ENCODE data around the gene CRTC3.

The CRTC3 gene

GRCh38 chr15:90529371-90530249 lies at the start of gene CRTC3:
CRTC3 (plus strand) TSS chr15:90529923; CDS start chr15:90530072, 149 bp downstream.
- Histone ChIP-seq H3K4me3 (ENCODE audit: low read depth, low read length) (peak within 1 kb of the TSS; percentile 69), H3K36me3 (ENCODE audit: control insufficient read depth, insufficient read depth, low read length) (no peaks in the 10 kb centered on the region), H3K9ac (ENCODE audit: low read depth, low read length) (no peak within 1 kb of the TSS), H3K4me1 (ENCODE audit: control insufficient read depth, insufficient read depth, low read length) (peaks cover 4% of the 10 kb centered on the region; the same call in 1 of the 2 replicates), H3K9me3 (ENCODE audit: control insufficient read depth, insufficient read depth, low read length) (no peaks in the 10 kb centered on the region), H3K27me3 (ENCODE audit: control insufficient read depth, insufficient read depth, low read length) (peaks cover 42% of the 10 kb centered on the region), H3K27ac (ENCODE audit: low read depth, low read length) (no peak within 1 kb of the TSS)

GRCh38 chr15:90481023-90481422 lies 48.7 kb upstream of the CRTC3 start:
- Histone ChIP-seq H3K27ac (ENCODE audit: low read depth, low read length) (no peak overlapping the region), H3K4me1 (ENCODE audit: control insufficient read depth, insufficient read depth, low read length) (no peaks in the 10 kb centered on the region)

GRCh38 chr15:90482124-90483011 lies 47.4 kb upstream of the CRTC3 start:
- Histone ChIP-seq H3K36me3 (ENCODE audit: control insufficient read depth, insufficient read depth, low read length) (peaks cover 78% of the 10 kb centered on the region), H3K27ac (ENCODE audit: low read depth, low read length) (no peak overlapping the region), H3K9me3 (ENCODE audit: control insufficient read depth, insufficient read depth, low read length) (no peaks in the 10 kb centered on the region), H3K4me3 (ENCODE audit: low read depth, low read length) (no peak overlapping the region), H3K27me3 (ENCODE audit: control insufficient read depth, insufficient read depth, low read length) (no peaks in the 10 kb centered on the region), H3K9ac (ENCODE audit: low read depth, low read length) (no peak overlapping the region), H3K4me1 (ENCODE audit: control insufficient read depth, insufficient read depth, low read length) (no peaks in the 10 kb centered on the region)

More at GRCh38 chr15:90481023-90481422, 48.7 kb upstream of the CRTC3 start:
- Histone ChIP-seq H3K9ac (ENCODE audit: low read depth, low read length) (no peak overlapping the region), H3K36me3 (ENCODE audit: control insufficient read depth, insufficient read depth, low read length) (peaks cover 78% of the 10 kb centered on the region), H3K27me3 (ENCODE audit: control insufficient read depth, insufficient read depth, low read length) (no peaks in the 10 kb centered on the region), H3K4me3 (ENCODE audit: low read depth, low read length) (no peak overlapping the region), H3K9me3 (ENCODE audit: control insufficient read depth, insufficient read depth, low read length) (no peaks in the 10 kb centered on the region)

GRCh38 chr15:90483012-90483307 lies 46.8 kb upstream of the CRTC3 start:
- Histone ChIP-seq H3K9me3 (ENCODE audit: control insufficient read depth, insufficient read depth, low read length) (no peaks in the 10 kb centered on the region), H3K9ac (ENCODE audit: low read depth, low read length) (no peak overlapping the region), H3K27me3 (ENCODE audit: control insufficient read depth, insufficient read depth, low read length) (no peaks in the 10 kb centered on the region), H3K27ac (ENCODE audit: low read depth, low read length) (no peak overlapping the region), H3K4me1 (ENCODE audit: control insufficient read depth, insufficient read depth, low read length) (no peaks in the 10 kb centered on the region), H3K36me3 (ENCODE audit: control insufficient read depth, insufficient read depth, low read length) (peaks cover 78% of the 10 kb centered on the region), H3K4me3 (ENCODE audit: low read depth, low read length) (no peak overlapping the region)

- peaks cover 78% of the 10 kb centered on the region for H3K36me3 ChIP-seq (ENCODE audit: control insufficient read depth, insufficient read depth, low read length)
- H3K27me3 ChIP-seq (ENCODE audit: control insufficient read depth, insufficient read depth, low read length): no peaks in the 10 kb centered on the region
- no peak overlapping the region for H3K9ac ChIP-seq (ENCODE audit: low read depth, low read length)
- H3K4me1 ChIP-seq (ENCODE audit: control insufficient read depth, insufficient read depth, low read length): no peaks in the 10 kb centered on the region
- H3K4me3 ChIP-seq (ENCODE audit: low read depth, low read length): no peak overlapping the region
- H3K27ac ChIP-seq (ENCODE audit: low read depth, low read length): no peak overlapping the region
- H3K9me3 ChIP-seq (ENCODE audit: control insufficient read depth, insufficient read depth, low read length): no peaks in the 10 kb centered on the region
These were observed 46.1 kb upstream of the CRTC3 start for GRCh38 chr15:90483637-90484036.

- no peaks in the 10 kb centered on the region for H3K9me3 ChIP-seq (ENCODE audit: control insufficient read depth, insufficient read depth, low read length)
- no peak overlapping the region for H3K27ac ChIP-seq (ENCODE audit: low read depth, low read length)
- no peak overlapping the region for H3K4me3 ChIP-seq (ENCODE audit: low read depth, low read length)
- no peaks in the 10 kb centered on the region for H3K4me1 ChIP-seq (ENCODE audit: control insufficient read depth, insufficient read depth, low read length)
- no peak overlapping the region for H3K9ac ChIP-seq (ENCODE audit: low read depth, low read length)
- no peaks in the 10 kb centered on the region for H3K27me3 ChIP-seq (ENCODE audit: control insufficient read depth, insufficient read depth, low read length)
- H3K36me3 ChIP-seq (ENCODE audit: control insufficient read depth, insufficient read depth, low read length): peaks cover 93% of the 10 kb centered on the region
These were observed 42.5 kb upstream of the CRTC3 start for GRCh38 chr15:90487186-90487585.

GRCh38 chr15:90489514-90489913 lies 40.2 kb upstream of the CRTC3 start:
- no peak overlapping the region for H3K9ac ChIP-seq (ENCODE audit: low read depth, low read length)
- no peaks in the 10 kb centered on the region for H3K27me3 ChIP-seq (ENCODE audit: control insufficient read depth, insufficient read depth, low read length)
- peaks cover 94% of the 10 kb centered on the region for H3K36me3 ChIP-seq (ENCODE audit: control insufficient read depth, insufficient read depth, low read length)
- no peaks in the 10 kb centered on the region for H3K9me3 ChIP-seq (ENCODE audit: control insufficient read depth, insufficient read depth, low read length)
- H3K27ac ChIP-seq (ENCODE audit: low read depth, low read length): no peak overlapping the region
- H3K4me1 ChIP-seq (ENCODE audit: control insufficient read depth, insufficient read depth, low read length): no peaks in the 10 kb centered on the region
- H3K4me3 ChIP-seq (ENCODE audit: low read depth, low read length): no peak overlapping the region

- Histone ChIP-seq H3K27ac (ENCODE audit: low read depth, low read length) (no peak overlapping the region), H3K9ac (ENCODE audit: low read depth, low read length) (no peak overlapping the region), H3K36me3 (ENCODE audit: control insufficient read depth, insufficient read depth, low read length) (peaks cover 94% of the 10 kb centered on the region)
These were observed 39.8 kb upstream of the CRTC3 start for GRCh38 chr15:90489944-90490343.

GRCh38 chr15:90493647-90494046 lies 36.1 kb upstream of the CRTC3 start:
- Histone ChIP-seq H3K36me3 (ENCODE audit: control insufficient read depth, insufficient read depth, low read length) (peaks cover 89% of the 10 kb centered on the region), H3K4me1 (ENCODE audit: control insufficient read depth, insufficient read depth, low read length) (no peaks in the 10 kb centered on the region), H3K27ac (ENCODE audit: low read depth, low read length) (no peak overlapping the region)

More at GRCh38 chr15:90489944-90490343, 39.8 kb upstream of the CRTC3 start:
- Histone ChIP-seq H3K27me3 (ENCODE audit: control insufficient read depth, insufficient read depth, low read length) (no peaks in the 10 kb centered on the region), H3K4me3 (ENCODE audit: low read depth, low read length) (no peak overlapping the region), H3K9me3 (ENCODE audit: control insufficient read depth, insufficient read depth, low read length) (no peaks in the 10 kb centered on the region), H3K4me1 (ENCODE audit: control insufficient read depth, insufficient read depth, low read length) (no peaks in the 10 kb centered on the region)

GRCh38 chr15:90495067-90495466 lies 34.7 kb upstream of the CRTC3 start:
- Histone ChIP-seq H3K27me3 (ENCODE audit: control insufficient read depth, insufficient read depth, low read length) (no peaks in the 10 kb centered on the region), H3K4me3 (ENCODE audit: low read depth, low read length) (no peak overlapping the region), H3K9ac (ENCODE audit: low read depth, low read length) (no peak overlapping the region), H3K27ac (ENCODE audit: low read depth, low read length) (no peak overlapping the region), H3K36me3 (ENCODE audit: control insufficient read depth, insufficient read depth, low read length) (peaks cover 89% of the 10 kb centered on the region), H3K4me1 (ENCODE audit: control insufficient read depth, insufficient read depth, low read length) (no peaks in the 10 kb centered on the region), H3K9me3 (ENCODE audit: control insufficient read depth, insufficient read depth, low read length) (no peaks in the 10 kb centered on the region)

More at GRCh38 chr15:90493647-90494046, 36.1 kb upstream of the CRTC3 start:
- H3K9ac ChIP-seq (ENCODE audit: low read depth, low read length): no peak overlapping the region
- H3K4me3 ChIP-seq (ENCODE audit: low read depth, low read length): no peak overlapping the region
- H3K9me3 ChIP-seq (ENCODE audit: control insufficient read depth, insufficient read depth, low read length): no peaks in the 10 kb centered on the region
- H3K27me3 ChIP-seq (ENCODE audit: control insufficient read depth, insufficient read depth, low read length): no peaks in the 10 kb centered on the region

GRCh38 chr15:90496791-90497190 lies 32.9 kb upstream of the CRTC3 start:
- Histone ChIP-seq H3K9me3 (ENCODE audit: control insufficient read depth, insufficient read depth, low read length) (no peaks in the 10 kb centered on the region), H3K36me3 (ENCODE audit: control insufficient read depth, insufficient read depth, low read length) (peaks cover 92% of the 10 kb centered on the region), H3K27me3 (ENCODE audit: control insufficient read depth, insufficient read depth, low read length) (no peaks in the 10 kb centered on the region), H3K4me1 (ENCODE audit: control insufficient read depth, insufficient read depth, low read length) (no peaks in the 10 kb centered on the region), H3K27ac (ENCODE audit: low read depth, low read length) (no peak overlapping the region), H3K9ac (ENCODE audit: low read depth, low read length) (no peak overlapping the region), H3K4me3 (ENCODE audit: low read depth, low read length) (no peak overlapping the region)

All from HUES48 (cell line).